Epidermal melanocyte (primary cell): ENCODE measurements around the gene NKAIN2.
"Not testable (repeated sequence)": the region's sequence is repeated elsewhere in the genome, so short reads cannot be mapped to it uniquely, and the experiment has no call there.

Source experiments
- DNase-seq: peaks from one replicate; pipeline ENCODE4 v3.0.0; 2011; ENCODE audit warnings: low spot score; ENCODE audit not compliant: insufficient read length

The NKAIN2 gene

DNA sequence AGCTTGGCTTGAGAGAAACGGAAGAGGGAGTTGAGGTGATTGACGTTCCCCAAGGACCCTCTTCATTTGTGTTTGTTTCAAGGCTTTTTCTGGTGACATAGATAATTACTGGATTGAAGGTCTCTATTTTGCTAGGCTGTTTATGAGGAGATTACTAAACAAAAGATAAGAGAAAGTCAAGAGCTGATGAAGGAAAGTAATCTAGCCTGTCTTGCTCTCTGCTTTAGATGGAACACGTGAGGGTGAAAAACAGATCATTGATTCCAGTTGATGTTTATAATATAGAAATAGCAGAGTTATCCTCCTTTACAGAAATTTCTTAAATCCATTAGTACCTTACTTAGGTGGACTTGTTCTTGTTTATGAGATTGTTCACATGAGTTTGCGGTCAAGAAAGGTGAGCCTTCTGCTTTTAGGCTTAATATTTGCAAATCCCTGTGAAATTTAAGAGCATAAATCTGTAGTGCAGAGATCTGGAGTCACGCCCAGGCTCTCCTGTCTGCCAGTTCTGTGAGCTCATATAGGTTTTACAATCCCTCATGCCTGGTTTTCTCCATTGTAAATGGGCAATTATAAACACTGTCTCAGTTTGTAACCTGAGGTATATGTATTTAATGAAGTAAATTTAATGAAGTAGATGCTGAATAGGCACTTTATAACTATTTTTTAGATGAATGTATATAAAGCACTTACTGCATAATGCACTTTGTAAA, 272.8 kb downstream of the NKAIN2 start:
- DNase-seq: no peak

GRCh38 chr6:124078169-124078568, 274.5 kb downstream of the NKAIN2 start:
- DNase-seq: no peak

DNA sequence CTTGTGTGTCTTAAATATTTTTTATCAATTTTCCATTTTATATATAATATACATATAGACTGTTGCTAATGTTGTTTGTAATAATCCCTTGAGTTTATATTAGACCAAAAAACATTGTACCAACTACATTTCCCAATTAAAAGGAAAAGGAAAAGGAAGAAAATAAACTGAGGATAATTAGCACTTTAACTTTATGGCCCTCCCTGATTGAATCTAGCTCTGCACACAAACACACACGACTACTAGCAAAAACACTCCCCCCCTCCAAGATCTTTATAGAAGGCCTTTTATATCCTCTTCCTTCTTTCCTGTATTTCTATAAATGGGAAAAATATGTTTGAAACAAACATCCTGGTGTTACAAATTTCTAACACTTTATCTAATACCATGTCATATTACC, 276.8 kb downstream of the NKAIN2 start:
- no peak for DNase-seq

DNA sequence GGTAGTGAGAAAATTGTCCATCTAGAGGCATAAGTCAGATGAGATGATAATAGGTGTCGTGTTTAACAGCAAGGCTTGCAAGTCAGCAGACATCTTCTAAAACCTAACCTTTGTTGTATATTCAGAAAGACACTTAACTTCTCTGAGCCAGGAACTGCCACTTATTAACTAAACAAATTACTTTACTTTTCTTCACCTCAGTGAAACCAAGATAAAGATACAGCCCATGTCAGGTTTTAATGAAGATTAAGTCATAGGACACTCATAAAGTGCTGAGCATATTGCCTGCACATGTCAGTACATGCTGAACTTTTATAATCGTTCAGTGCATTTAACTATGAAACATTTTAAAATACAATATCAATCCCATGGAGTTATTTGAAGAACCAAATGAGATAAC, 286.8 kb downstream of the NKAIN2 start:
- DNase-seq: no peak

GRCh38 chr6:124099520-124099919, 295.9 kb downstream of the NKAIN2 start:
- no peak for DNase-seq

DNA sequence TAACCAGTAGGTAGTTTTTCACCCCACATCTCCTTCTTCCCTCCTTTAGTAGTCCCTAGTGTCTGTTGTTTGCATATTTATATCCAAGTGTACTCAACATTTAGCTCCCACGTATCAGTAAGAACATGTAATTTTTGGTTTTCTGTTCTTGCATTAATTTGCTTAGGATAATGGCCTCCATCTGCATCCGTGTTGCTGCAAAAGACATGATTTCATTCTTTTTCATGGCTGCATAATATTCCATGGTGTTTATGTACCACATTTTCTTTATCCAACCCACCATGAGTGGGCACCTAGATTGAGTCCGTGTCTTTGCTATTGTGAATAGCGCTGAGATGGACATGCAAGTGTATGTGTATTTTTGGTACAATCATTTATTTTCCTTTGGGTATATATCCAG, 306.8 kb downstream of the NKAIN2 start:
- no peak for DNase-seq

DNA sequence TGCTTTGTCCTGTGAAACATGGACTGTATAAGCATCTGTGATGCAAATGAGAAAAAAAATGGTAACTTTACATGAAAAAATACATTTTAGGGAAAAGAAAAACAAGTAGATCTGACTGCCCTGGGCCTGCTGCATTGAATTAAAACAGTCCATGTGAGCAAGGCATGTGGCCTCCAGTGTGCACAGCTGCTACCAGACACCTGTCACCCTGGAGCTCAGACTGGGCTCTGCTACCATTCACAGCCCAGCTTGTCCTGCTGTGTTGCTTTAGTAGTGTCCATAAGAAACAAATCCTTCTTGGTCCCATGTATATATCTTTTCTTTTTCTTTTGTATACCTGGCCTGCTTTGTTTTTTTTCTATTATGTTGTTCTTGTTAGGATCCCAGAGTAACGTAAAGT, 315.9 kb downstream of the NKAIN2 start:
- no peak for DNase-seq

DNA sequence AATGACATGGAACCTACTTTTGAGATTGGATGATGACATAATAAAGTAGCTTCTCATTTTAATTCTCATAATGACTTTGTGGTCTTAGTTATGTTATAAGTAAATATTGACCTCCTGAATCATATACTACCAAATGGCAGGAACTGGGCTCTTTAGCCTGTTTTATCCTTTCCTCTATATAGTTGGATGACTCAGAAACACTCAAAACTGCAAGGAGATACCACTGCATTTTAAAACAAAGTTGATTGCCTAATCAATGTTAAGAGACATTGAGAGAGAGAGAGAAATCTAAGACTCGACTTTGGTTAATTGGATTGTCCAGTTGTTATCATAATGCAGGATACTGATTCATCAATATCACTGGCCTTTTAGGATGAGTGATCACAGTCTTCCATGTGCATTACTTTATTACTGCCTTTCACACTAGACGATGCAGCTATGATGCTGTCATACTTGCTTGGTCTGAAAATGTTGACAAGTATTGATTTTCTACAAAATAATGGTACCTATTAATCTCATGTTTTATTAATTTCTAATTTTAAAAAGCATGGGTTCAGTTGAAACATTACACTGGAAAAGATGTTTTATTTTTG, 320.0 kb downstream of the NKAIN2 start:
- no peak for DNase-seq

- DNase-seq: no peak
These were observed 327.6 kb downstream of the NKAIN2 start for GRCh38 chr6:124131259-124131658.

GRCh38 chr6:124131779-124132178, 328.1 kb downstream of the NKAIN2 start:
- DNase-seq: no peak

GRCh38 chr6:124132256-124132655, 328.6 kb downstream of the NKAIN2 start:
- no peak for DNase-seq

DNA sequence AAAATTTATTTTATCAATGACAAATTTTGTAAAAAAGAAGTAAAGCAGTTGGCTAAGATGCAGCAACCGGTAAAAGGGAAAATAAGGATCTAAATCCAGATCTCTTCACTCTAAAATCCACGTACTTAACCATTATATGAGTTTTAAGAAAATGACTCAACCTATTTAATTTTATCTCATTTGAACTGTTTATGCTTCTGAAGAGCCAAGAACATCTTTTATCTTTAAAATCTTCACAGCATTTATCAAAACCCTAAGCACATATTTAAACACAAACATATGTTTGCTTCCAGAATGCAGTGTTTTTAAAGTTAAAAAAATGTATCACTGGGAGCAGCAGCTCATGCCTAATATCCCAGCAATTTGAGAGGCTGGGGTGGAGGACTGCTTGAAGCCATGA, 339.2 kb downstream of the NKAIN2 start:
- no peak for DNase-seq

GRCh38 chr6:124143435-124143834, 339.8 kb downstream of the NKAIN2 start:
- no peak for DNase-seq

DNA sequence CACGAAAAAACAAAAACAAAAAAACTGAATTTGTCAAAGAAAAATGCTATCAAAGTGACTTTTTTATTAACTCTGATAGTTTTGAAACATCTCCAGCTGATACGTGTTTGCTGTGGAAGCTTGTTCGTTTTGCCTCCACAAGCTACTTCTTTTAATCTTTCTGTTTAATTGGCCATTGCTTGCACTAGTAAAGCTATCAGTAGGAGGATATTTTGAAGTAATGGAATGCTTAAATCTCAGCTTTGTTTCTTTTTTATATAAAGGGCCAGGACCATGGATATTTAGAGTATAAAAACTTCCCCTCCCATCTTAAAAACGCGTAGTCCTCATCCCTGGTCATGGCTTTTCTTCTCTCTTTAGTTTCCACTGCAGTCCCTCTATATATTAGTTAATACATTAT, 344.0 kb downstream of the NKAIN2 start:
- no peak for DNase-seq

GRCh38 chr6:124148236-124148957, 344.7 kb downstream of the NKAIN2 start:
- DNase-seq: no peak

DNA sequence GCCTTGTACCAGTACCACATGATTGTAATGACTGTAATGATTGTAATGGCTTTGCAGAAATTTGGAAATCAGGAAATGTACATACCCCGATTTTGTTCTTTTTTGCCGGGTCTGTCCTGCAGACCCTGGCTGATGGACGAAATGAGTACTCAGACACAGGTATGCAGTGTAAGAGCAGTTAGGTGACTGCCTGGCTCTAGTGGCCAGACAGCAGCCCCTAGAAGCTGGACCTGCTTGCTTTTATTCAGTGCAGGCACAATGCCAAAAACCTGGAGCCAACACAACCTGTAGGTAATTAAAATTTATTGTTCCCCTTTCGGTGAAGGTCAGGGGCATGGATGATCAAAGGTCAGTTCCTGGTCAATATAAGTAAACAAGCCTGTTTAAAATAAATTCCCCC, 346.0 kb downstream of the NKAIN2 start:
- no peak for DNase-seq

GRCh38 chr6:124158024-124158423, 354.4 kb downstream of the NKAIN2 start:
- no peak for DNase-seq

DNA sequence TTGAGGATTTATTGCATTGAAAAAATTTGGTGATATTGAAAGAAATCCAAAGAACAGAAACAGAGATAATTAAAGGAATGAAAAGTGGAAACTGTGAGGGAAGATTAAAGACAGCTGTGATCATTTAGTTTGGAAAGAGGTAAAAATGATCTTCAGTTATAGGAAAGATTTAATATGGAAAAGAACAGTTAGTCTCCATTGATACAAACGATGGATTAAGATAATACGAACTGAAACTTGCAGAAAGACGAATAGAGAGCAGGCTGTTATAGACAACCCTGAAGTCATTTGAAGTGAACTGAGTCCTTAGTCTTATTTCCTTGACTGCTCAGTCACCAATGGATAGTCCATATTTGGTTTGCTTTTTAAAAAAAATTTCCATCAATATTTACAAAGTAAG, 360.0 kb downstream of the NKAIN2 start:
- no peak for DNase-seq

DNA sequence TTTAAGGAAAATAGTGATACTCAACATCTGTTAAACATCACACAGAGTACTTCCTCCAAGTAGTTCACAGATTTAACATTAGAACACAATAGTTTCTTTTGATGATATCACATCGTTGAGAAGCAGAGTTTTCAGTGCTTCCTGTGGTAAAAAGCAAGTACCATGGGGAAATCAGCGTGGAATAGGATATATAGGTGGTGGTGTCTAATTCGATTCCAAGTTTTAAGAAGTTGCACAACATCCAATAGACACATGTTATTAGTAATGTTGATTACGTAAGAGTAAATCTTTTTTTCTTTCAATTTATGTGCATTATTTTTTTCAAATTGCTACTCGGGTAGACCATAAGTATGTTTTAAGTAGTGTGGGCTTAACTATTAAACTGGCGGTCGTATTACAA, 360.7 kb downstream of the NKAIN2 start:
- no peak for DNase-seq

- not testable (repeated sequence) for DNase-seq
These were observed 363.6 kb downstream of the NKAIN2 start for GRCh38 chr6:124167249-124167648.

DNA sequence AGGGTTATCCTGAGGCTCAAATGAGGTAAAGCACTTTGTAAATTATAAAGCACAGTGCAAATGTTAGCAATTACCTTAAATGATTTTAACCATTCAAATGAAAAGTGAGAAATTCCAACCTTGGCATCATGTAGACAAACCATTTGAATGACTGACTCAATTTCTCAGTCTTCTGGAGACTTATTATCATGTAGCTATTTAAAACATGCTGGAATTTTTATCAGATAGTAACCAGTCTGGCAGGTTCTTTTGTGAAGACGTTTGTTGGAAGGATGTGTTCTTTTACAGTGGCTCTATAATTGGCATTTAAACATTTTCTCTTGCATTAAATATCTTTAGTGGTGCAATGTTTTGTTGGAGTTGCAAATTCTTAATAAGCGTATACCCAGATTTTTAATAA, 386.6 kb downstream of the NKAIN2 start:
- DNase-seq: no peak

DNA sequence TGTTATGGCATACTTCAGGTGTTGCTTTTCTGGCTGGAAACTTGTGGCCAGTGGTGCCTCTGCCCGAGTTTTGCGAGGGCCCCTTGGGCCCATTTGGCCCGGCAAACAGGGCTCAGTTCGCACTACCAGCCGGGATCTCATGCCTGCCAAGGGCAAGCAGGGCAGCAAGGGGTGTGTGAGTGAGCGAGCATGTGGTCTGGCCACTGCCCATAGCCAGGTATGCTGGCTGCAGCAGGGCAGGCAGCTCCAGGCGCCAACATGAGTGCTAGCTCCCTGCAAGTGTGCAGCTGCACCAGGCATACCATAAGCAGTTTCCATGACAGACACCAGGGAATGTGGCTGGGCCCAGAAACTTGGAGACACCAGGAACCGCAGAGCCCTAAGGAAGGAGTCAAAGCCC, 389.5 kb downstream of the NKAIN2 start:
- no peak for DNase-seq

GRCh38 chr6:124197148-124197547, 393.5 kb downstream of the NKAIN2 start:
- DNase-seq: no peak
